K562 (cell line): Measurements from ENCODE around the gene SLC6A8. TPM values are rescaled to one million over a fixed set of nuclear protein-coding genes. Genes with fewer than 3 reads are reported as not detected.

Experiments
- ATF1 ChIP-seq, 2 experiments: fragments of 450-650 bp in 1 of 2; IDR thresholded peaks; 2 replicates each; pipeline ENCODE4 v1.6.1; 2016; ENCODE audit warnings: missing compliant biosample characterization in 1 of 2, missing genetic modification characterization in 1 of 2
- CBFA2T2 ChIP-seq: fragments of 450-650 bp; conservative IDR thresholded peaks from 2 replicates; pipeline ENCODE4 v1.6.1; 2017; ENCODE audit warnings: mild to moderate bottlenecking
- CBX8 ChIP-seq: fragments of 200-600 bp; sonication (generic); IDR thresholded peaks from 2 replicates; pipeline ENCODE4 v1.6.1; 2012; ENCODE audit warnings: borderline replicate concordance, mixed run types, low read depth, mild to moderate bottlenecking, moderate library complexity, mixed read lengths, low read length, control low read depth, inconsistent platforms; ENCODE audit not compliant: poor library complexity, severe bottlenecking; ENCODE audit errors: extremely low read depth
- DDX20 ChIP-seq: fragments of 450-650 bp; IDR thresholded peaks from 2 replicates; pipeline ENCODE4 v1.6.1; 2016; ENCODE audit warnings: missing genetic modification characterization, low read depth, mild to moderate bottlenecking, missing compliant biosample characterization, moderate library complexity
- FOXK1 ChIP-seq: sonication (generic); formaldehyde crosslinking; IDR thresholded peaks from 2 replicates; pipeline ENCODE4 v1.8.0; 2022; ENCODE audit warnings: missing genetic modification reagents, mild to moderate bottlenecking, borderline replicate concordance
- JUND ChIP-seq, 2 experiments: IDR thresholded peaks; 2 replicates in 1 of 2; 3 replicates in 1 of 2; pipeline ENCODE4 v1.6.1; 2011; ENCODE audit warnings: borderline replicate concordance in 2 of 2, low read depth in 2 of 2, low read length in 2 of 2, improper control_type of control experiment in 1 of 2, missing biosample characterization in 1 of 2, missing genetic modification characterization in 1 of 2, missing genetic modification reagents in 1 of 2
- NRF1 ChIP-seq, 2 experiments: fragments of 450-650 bp; IDR thresholded peaks in 1 of 2; conservative IDR thresholded peaks in 1 of 2; 2 replicates each; pipeline ENCODE4 v1.6.1; 2014; ENCODE audit warnings: mild to moderate bottlenecking in 2 of 2
- RBFOX2 ChIP-seq: fragments of 200-400 bp; formaldehyde crosslinking; IDR thresholded peaks from 2 replicates; pipeline ENCODE4 v1.6.1; 2017; ENCODE audit warnings: low read depth, mild to moderate bottlenecking, low read length, moderate library complexity
- SIN3A ChIP-seq, 2 experiments: fragments of 150-350 bp in 1 of 2; IDR thresholded peaks; 2 replicates each; pipeline ENCODE4 v1.6.1; 2011 to 2016; ENCODE audit warnings: borderline replicate concordance in 2 of 2, low read depth in 2 of 2, low read length in 2 of 2, mild to moderate bottlenecking in 2 of 2, moderate library complexity in 2 of 2; ENCODE audit not compliant: control insufficient read depth in 1 of 2
- TCF7 ChIP-seq: sonication (generic); IDR thresholded peaks from 2 replicates; pipeline ENCODE4 v1.6.1; 2016; ENCODE audit warnings: antibody characterized with exemption, borderline replicate concordance
- polyA plus RNA-seq, 8 experiments: library from polyadenylated mRNA; depleted of rRNA in 4 of 8; stranded (reverse) in 5 of 8; unstranded in 3 of 8; fragments of >200 nt; fragmentation: Nextera tagmentation in 2 of 8; fragmentation: Illumina TruSeq in 1 of 8; extraction: Ambion mirVana in 2 of 8; extraction: Trizol in 1 of 8; gene quantifications; 2 replicates each; pipeline versions ENCODE4 v1.2.1 to v1.2.3, GENCODE V29; 2011 to 2014; ENCODE audit warnings: inconsistent platforms in 1 of 8, missing spikeins in 1 of 8
- total RNA-seq, 7 experiments: library from RNA; depleted of rRNA in 6 of 7; stranded (reverse); fragments of >200 nt in 6 of 7; fragmentation: Illumina TruSeq in 2 of 7; extraction: Trizol in 2 of 7; gene quantifications; 2 replicates each; pipeline versions ENCODE4 v1.2.1 to v1.2.3, GENCODE V29; 2011 to 2021; ENCODE audit warnings: low replicate concordance in 1 of 7
- TF ChIP-seq, protein P1 (sequence below), 2 experiments: fragments of 450-650 bp; conservative IDR thresholded peaks; 2 replicates each; pipeline ENCODE4 v1.6.1; 2017; ENCODE audit warnings: mild to moderate bottlenecking in 2 of 2, moderate library complexity in 2 of 2
- TF ChIP-seq, protein P2 (sequence below): fragments of 450-650 bp; formaldehyde crosslinking; IDR thresholded peaks from 2 replicates; pipeline ENCODE4 v1.4.0; 2020; ENCODE audit warnings: mild to moderate bottlenecking, moderate library complexity
- TF ChIP-seq, protein P3 (sequence below): fragments of 450-650 bp; IDR thresholded peaks from 2 replicates; pipeline ENCODE4 v1.6.1; 2016; ENCODE audit warnings: low read depth
- TF ChIP-seq, protein P4 (sequence below): sonication (generic); formaldehyde crosslinking; IDR thresholded peaks from 2 replicates; pipeline ENCODE4 v1.9.0; 2022; ENCODE audit warnings: mild to moderate bottlenecking, missing genetic modification reagents

SLC6A8 gene
- total and polyA plus RNA-seq, 9 of the 15 experiments (the other 6 are each of a cell fraction or from before 2014, with no cell fraction given) = 0.68 to 144 (median 34.3) TPM

DNA sequence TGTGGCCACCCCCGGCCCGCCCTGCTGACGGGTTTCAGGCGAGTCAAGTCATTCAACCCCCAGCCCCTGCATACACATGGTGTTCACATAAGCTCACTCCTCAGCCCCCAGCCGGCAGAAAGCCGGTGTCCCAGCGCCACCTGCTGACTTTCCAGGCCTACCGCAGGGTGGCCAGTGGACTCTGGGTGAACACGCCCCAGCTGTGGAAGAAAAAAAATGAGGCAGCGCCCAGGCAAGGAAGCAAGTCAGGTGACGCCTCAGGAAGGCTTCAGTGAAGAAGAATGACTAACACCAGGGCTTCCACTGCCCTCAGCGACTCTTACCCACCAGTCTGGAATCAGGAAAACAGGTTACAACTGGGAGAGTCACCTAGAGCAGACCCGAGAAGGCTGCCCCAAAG, 20.7 kb downstream of the SLC6A8 start (continued):
- TF ChIP-seq, protein P1, sequence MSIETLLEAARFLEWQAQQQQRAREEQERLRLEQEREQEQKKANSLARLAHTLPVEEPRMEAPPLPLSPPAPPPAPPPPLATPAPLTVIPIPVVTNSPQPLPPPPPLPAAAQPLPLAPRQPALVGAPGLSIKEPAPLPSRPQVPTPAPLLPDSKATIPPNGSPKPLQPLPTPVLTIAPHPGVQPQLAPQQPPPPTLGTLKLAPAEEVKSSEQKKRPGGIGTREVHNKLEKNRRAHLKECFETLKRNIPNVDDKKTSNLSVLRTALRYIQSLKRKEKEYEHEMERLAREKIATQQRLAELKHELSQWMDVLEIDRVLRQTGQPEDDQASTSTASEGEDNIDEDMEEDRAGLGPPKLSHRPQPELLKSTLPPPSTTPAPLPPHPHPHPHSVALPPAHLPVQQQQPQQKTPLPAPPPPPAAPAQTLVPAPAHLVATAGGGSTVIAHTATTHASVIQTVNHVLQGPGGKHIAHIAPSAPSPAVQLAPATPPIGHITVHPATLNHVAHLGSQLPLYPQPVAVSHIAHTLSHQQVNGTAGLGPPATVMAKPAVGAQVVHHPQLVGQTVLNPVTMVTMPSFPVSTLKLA (conservative IDR thresholded peaks at IDR 0.05) = peak in 1 of 2 experiments; percentile 40; a peak in 1 of 4 replicates
- TF ChIP-seq SIN3A (IDR thresholded peaks at IDR 0.05; ENCODE audit: borderline replicate concordance in 2 of 2, control insufficient read depth in 1 of 2, low read depth in 2 of 2, low read length in 2 of 2) = no peak
- TF ChIP-seq NRF1 (conservative IDR thresholded peaks at IDR 0.05 in 1 of 2, IDR thresholded peaks at IDR 0.05 in 1 of 2) = peak in 1 of 2 experiments; percentile 15; a peak in 1 of 4 replicates
- peak; percentile 27; the same call in 1 of the 2 replicates for TF ChIP-seq RBFOX2
- no peak for TF ChIP-seq CBX8
- TF ChIP-seq, protein P2, sequence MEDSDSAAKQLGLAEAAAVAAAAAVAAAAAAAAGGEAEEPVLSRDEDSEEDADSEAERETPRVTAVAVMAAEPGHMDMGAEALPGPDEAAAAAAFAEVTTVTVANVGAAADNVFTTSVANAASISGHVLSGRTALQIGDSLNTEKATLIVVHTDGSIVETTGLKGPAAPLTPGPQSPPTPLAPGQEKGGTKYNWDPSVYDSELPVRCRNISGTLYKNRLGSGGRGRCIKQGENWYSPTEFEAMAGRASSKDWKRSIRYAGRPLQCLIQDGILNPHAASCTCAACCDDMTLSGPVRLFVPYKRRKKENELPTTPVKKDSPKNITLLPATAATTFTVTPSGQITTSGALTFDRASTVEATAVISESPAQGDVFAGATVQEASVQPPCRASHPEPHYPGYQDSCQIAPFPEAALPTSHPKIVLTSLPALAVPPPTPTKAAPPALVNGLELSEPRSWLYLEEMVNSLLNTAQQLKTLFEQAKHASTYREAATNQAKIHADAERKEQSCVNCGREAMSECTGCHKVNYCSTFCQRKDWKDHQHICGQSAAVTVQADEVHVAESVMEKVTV (CRISPR knock-in tag) = peak; percentile 36; the same call in 1 of the 2 replicates
- no peak for TF ChIP-seq ATF1 (CRISPR knock-in tag; IDR thresholded peaks at IDR 0.05)
- TF ChIP-seq ATF1 (tag; IDR thresholded peaks at IDR 0.05) = peak; percentile 28; the same call in 1 of the 2 replicates
- TF ChIP-seq, protein P3, sequence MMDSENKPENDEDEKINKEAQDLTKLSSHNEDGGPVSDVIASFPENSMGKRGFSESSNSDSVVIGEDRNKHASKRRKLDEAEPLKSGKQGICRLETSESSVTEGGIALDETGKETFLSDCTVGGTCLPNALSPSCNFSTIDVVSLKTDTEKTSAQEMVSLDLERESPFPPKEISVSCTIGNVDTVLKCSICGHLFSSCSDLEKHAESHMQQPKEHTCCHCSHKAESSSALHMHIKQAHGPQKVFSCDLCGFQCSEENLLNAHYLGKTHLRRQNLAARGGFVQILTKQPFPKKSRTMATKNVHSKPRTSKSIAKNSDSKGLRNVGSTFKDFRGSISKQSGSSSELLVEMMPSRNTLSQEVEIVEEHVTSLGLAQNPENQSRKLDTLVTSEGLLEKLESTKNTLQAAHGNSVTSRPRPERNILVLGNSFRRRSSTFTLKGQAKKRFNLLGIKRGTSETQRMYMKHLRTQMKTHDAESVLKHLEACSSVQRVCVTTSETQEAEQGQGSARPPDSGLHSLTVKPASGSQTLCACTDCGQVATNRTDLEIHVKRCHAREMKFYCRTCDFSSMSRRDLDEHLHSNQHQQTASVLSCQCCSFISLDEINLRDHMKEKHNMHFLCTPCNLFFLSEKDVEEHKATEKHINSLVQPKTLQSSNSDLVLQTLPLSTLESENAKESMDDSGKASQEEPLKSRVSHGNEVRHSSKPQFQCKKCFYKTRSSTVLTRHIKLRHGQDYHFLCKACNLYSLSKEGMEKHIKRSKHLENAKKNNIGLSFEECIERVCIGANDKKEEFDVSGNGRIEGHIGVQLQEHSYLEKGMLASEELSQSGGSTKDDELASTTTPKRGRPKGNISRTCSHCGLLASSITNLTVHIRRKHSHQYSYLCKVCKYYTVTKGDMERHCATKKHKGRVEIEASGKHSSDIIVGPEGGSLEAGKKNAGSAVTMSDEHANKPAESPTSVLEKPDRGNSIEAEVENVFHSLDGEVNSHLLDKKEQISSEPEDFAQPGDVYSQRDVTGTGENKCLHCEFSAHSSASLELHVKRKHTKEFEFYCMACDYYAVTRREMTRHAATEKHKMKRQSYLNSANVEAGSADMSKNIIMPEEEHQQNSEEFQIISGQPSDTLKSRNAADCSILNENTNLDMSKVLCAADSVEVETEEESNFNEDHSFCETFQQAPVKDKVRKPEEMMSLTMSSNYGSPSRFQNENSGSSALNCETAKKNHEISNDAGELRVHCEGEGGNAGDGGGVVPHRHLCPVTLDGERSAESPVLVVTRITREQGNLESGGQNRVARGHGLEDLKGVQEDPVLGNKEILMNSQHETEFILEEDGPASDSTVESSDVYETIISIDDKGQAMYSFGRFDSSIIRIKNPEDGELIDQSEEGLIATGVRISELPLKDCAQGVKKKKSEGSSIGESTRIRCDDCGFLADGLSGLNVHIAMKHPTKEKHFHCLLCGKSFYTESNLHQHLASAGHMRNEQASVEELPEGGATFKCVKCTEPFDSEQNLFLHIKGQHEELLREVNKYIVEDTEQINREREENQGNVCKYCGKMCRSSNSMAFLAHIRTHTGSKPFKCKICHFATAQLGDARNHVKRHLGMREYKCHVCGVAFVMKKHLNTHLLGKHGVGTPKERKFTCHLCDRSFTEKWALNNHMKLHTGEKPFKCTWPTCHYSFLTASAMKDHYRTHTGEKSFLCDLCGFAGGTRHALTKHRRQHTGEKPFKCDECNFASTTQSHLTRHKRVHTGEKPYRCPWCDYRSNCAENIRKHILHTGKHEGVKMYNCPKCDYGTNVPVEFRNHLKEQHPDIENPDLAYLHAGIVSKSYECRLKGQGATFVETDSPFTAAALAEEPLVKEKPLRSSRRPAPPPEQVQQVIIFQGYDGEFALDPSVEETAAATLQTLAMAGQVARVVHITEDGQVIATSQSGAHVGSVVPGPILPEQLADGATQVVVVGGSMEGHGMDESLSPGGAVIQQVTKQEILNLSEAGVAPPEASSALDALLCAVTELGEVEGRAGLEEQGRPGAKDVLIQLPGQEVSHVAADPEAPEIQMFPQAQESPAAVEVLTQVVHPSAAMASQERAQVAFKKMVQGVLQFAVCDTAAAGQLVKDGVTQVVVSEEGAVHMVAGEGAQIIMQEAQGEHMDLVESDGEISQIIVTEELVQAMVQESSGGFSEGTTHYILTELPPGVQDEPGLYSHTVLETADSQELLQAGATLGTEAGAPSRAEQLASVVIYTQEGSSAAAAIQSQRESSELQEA = no peak
- peak; percentile 22; the same call in 1 of the 2 replicates for TF ChIP-seq CBFA2T2
- TF ChIP-seq, protein P4, sequence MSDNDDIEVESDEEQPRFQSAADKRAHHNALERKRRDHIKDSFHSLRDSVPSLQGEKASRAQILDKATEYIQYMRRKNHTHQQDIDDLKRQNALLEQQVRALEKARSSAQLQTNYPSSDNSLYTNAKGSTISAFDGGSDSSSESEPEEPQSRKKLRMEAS = peak; percentile 59; the same call in 1 of the 2 replicates
- 0 out of 2 replicates have a peak, but pooled peaks have one; percentile 28 for TF ChIP-seq FOXK1 (CRISPR knock-in tag)
- TF ChIP-seq TCF7 = no peak
- TF ChIP-seq DDX20 (tag) = no peak
- peak; percentile 53 for TF ChIP-seq JUND (IDR thresholded peaks at IDR 0.05; ENCODE audit: borderline replicate concordance, low read depth, low read length)
- TF ChIP-seq JUND (tag; IDR thresholded peaks at IDR 0.05; ENCODE audit: borderline replicate concordance, low read depth, low read length) = no peak; the same call in 2 of the 3 replicates
